HepG2 (cell line): Measurements from ENCODE around the gene PHACTR1. TPM values are rescaled to one million over a fixed set of nuclear protein-coding genes. Genes with fewer than 3 reads are reported as not detected.

Experiments used
- ARNTL ChIP-seq: sonication (generic); formaldehyde crosslinking; IDR thresholded peaks from 2 replicates; pipeline ENCODE4 v1.4.0; 2020; ENCODE audit warnings: mild to moderate bottlenecking, missing genetic modification reagents
- KLF16 ChIP-seq, 2 experiments: sonication (generic) in 1 of 2; formaldehyde crosslinking in 1 of 2; IDR thresholded peaks; 2 replicates each; pipeline versions ENCODE4 v1.6.1 to v1.8.0; 2016 to 2023; ENCODE audit warnings: missing genetic modification reagents in 2 of 2, missing compliant biosample characterization in 1 of 2
- NFKBIZ ChIP-seq: IDR thresholded peaks from 2 replicates; pipeline ENCODE4 v1.6.1; 2018; ENCODE audit warnings: missing genetic modification reagents, missing compliant biosample characterization
- PHF21A ChIP-seq: sonication (generic); formaldehyde crosslinking; IDR thresholded peaks from 2 replicates; pipeline ENCODE4 v1.5.0; 2020; ENCODE audit warnings: mild to moderate bottlenecking, missing genetic modification reagents
- POLR2AphosphoS5 ChIP-seq: IDR thresholded peaks from 2 replicates; pipeline ENCODE4 v1.6.1; 2012; ENCODE audit warnings: low read depth, low read length
- THAP11 ChIP-seq: IDR thresholded peaks from 2 replicates; pipeline ENCODE4 v1.6.1; 2016; ENCODE audit warnings: missing biosample characterization, missing genetic modification reagents
- ZBED4 ChIP-seq: sonication (generic); formaldehyde crosslinking; IDR thresholded peaks from 2 replicates; pipeline ENCODE4 v1.4.0; 2020; ENCODE audit warnings: missing genetic modification reagents, borderline replicate concordance
- ZBTB1 ChIP-seq: sonication (generic); formaldehyde crosslinking; IDR thresholded peaks from 2 replicates; pipeline ENCODE4 v1.4.0; 2020; ENCODE audit warnings: missing genetic modification reagents, borderline replicate concordance
- ZFP82 ChIP-seq: sonication (generic); formaldehyde crosslinking; IDR thresholded peaks from 2 replicates; pipeline ENCODE4 v1.5.1; 2020; ENCODE audit warnings: mild to moderate bottlenecking, missing genetic modification reagents, borderline replicate concordance
- ZNF142 ChIP-seq: sonication (generic); formaldehyde crosslinking; IDR thresholded peaks from 2 replicates; pipeline ENCODE4 v1.4.0; 2020; ENCODE audit warnings: missing genetic modification reagents
- ZNF326 ChIP-seq: sonication (generic); formaldehyde crosslinking; IDR thresholded peaks from 2 replicates; pipeline ENCODE4 v1.4.0; 2020; ENCODE audit warnings: missing genetic modification reagents, borderline replicate concordance
- ZNF839 ChIP-seq: sonication (generic); formaldehyde crosslinking; IDR thresholded peaks from 2 replicates; pipeline ENCODE4 v1.4.0; 2020; ENCODE audit warnings: missing genetic modification reagents, mild to moderate bottlenecking, borderline replicate concordance
- polyA plus RNA-seq, 8 experiments: library from polyadenylated mRNA; depleted of rRNA in 3 of 8; stranded (reverse) in 7 of 8; unstranded in 1 of 8; fragments of >200 nt; fragmentation: Illumina TruSeq in 4 of 8; extraction: Trizol in 4 of 8; gene quantifications; 2 replicates each; pipeline versions ENCODE4 v1.2.1 to v1.2.3, GENCODE V29; 2011 to 2016; ENCODE audit warnings: low read depth in 4 of 8, missing spikeins in 1 of 8, mixed read lengths in 1 of 8; ENCODE audit not compliant: insufficient read depth in 1 of 8
- total RNA-seq, 5 experiments: library from RNA; depleted of rRNA; stranded (reverse); fragments of >200 nt; fragmentation: Illumina TruSeq; extraction: Trizol; gene quantifications; 2 replicates each; pipeline ENCODE4 v1.2.3, GENCODE V29; 2016; ENCODE audit warnings: low read depth in 1 of 5
- TF ChIP-seq, protein P1 (sequence below): sonication (generic); formaldehyde crosslinking; IDR thresholded peaks from 2 replicates; pipeline ENCODE4 v1.5.0; 2020; ENCODE audit warnings: mild to moderate bottlenecking, missing genetic modification reagents
- TF ChIP-seq, protein P2 (sequence below): sonication (generic); formaldehyde crosslinking; IDR thresholded peaks from 2 replicates; pipeline ENCODE4 v1.8.1; 2023; ENCODE audit warnings: mild to moderate bottlenecking, missing genetic modification reagents

The PHACTR1 gene
- total and polyA plus RNA-seq, 2 of the 13 experiments (the other 11 are each of a cell fraction or from before 2014, with no cell fraction given) = 0.09 TPM; not detected in 1

DNA sequence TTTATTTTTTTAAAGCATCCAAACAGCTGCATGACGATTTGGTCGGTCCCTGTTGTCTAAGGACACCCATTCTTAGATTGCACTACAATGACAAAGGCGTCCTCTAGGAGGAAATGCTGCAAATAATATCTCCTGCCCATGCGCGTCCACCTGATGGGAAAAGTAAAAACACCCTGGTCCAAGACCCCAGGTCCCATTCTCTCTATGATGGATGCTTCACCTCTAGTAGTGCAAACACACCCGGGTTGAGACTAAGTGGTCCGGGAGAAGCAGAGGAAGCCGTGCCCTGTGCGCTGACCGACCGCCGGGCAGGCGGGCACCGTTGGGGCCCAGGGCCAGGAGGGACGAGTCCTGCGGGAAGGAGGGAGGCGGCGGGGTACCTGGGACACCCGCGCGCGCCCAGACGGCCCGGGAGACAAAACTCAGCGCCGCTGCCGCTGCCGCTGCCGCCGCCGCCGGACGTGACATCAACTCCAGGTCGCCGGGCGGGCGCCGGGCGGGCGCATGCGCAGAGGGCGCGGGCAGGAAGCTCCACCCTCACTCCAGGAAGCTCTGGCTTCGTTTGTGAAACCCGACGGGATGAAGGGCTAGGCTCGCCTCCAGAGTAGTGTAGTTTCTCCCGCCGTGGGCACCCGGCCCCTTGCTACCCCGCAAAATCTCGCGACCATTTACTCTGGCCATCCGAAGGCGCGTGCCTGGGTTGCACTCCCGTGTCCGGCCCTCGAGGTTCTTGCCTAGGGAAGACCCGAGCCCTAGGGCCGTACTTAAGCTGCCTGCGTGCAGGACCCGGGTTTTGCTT, 611.7 kb downstream of the PHACTR1 start, which contains the start of gene TBC1D7 (continued):
- TF ChIP-seq ZNF142 (CRISPR knock-in tag) = peak; percentile 14; the same call in 1 of the 2 replicates
- TF ChIP-seq THAP11 (CRISPR knock-in tag) = peak; percentile 84
- TF ChIP-seq, protein P1, sequence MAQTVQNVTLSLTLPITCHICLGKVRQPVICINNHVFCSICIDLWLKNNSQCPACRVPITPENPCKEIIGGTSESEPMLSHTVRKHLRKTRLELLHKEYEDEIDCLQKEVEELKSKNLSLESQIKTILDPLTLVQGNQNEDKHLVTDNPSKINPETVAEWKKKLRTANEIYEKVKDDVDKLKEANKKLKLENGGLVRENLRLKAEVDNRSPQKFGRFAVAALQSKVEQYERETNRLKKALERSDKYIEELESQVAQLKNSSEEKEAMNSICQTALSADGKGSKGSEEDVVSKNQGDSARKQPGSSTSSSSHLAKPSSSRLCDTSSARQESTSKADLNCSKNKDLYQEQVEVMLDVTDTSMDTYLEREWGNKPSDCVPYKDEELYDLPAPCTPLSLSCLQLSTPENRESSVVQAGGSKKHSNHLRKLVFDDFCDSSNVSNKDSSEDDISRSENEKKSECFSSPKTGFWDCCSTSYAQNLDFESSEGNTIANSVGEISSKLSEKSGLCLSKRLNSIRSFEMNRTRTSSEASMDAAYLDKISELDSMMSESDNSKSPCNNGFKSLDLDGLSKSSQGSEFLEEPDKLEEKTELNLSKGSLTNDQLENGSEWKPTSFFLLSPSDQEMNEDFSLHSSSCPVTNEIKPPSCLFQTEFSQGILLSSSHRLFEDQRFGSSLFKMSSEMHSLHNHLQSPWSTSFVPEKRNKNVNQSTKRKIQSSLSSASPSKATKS (CRISPR knock-in tag) = no peak
- TF ChIP-seq ZNF326 (CRISPR knock-in tag) = no peak
- TF ChIP-seq POLR2AphosphoS5 = peak; percentile 92
- peak; percentile 91; the same call in 1 of the 2 replicates for TF ChIP-seq ZFP82 (CRISPR knock-in tag)
- peak; percentile 67 for TF ChIP-seq PHF21A (CRISPR knock-in tag)
- TF ChIP-seq, protein P2, sequence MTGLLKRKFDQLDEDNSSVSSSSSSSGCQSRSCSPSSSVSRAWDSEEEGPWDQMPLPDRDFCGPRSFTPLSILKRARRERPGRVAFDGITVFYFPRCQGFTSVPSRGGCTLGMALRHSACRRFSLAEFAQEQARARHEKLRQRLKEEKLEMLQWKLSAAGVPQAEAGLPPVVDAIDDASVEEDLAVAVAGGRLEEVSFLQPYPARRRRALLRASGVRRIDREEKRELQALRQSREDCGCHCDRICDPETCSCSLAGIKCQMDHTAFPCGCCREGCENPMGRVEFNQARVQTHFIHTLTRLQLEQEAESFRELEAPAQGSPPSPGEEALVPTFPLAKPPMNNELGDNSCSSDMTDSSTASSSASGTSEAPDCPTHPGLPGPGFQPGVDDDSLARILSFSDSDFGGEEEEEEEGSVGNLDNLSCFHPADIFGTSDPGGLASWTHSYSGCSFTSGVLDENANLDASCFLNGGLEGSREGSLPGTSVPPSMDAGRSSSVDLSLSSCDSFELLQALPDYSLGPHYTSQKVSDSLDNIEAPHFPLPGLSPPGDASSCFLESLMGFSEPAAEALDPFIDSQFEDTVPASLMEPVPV (CRISPR knock-in tag) = no peak
- no peak for TF ChIP-seq ZBTB1 (CRISPR knock-in tag)
- peak in 1 of 2 experiments; percentile 80; a peak in 2 of 4 replicates for TF ChIP-seq KLF16 (CRISPR knock-in tag; IDR thresholded peaks at IDR 0.05)
- TF ChIP-seq ARNTL (CRISPR knock-in tag) = 0 out of 2 replicates have a peak, but pooled peaks have one; percentile 7
- TF ChIP-seq ZBED4 = peak; percentile 86
- TF ChIP-seq NFKBIZ (CRISPR knock-in tag) = peak; percentile 75
- no peak for TF ChIP-seq ZNF839 (CRISPR knock-in tag)
